ENCODE results near the gene SH2D3C. TPM values are rescaled to one million over a fixed set of nuclear protein-coding genes. Genes with fewer than 3 reads are reported as not detected.
"Not testable (repeated sequence)": the region's sequence is repeated elsewhere in the genome, so short reads cannot be mapped to it uniquely, and the experiment has no call there.

Gene SH2D3C
- total RNA-seq, 4 donors from 2014 or later: 0.38 to 4.8 (median 2.8) TPM

DNA sequence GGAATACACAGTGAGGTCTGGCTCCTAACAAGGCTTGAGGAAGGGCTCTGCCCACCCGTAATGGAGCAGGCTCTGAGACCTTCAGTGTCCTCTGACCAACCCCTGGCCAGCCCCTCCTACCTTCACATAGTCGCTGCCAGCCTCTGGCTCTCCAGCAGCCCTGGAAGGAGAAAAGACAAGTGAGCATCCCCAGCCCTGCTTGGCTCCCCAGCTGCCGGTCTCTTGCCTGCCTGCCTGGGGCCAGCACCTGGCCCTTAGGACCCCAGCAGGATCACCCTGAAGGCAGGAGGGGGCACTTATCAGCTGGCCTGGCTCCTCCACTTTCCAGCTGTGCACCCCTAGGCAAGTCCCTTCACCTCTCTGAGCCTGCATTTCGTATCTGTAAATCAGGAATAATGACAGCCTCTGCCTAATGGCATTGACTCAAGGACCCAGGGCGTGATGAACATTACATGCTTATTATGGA lies 16.9 kb downstream of the SH2D3C start:
- TF ChIP-seq, protein P1, sequence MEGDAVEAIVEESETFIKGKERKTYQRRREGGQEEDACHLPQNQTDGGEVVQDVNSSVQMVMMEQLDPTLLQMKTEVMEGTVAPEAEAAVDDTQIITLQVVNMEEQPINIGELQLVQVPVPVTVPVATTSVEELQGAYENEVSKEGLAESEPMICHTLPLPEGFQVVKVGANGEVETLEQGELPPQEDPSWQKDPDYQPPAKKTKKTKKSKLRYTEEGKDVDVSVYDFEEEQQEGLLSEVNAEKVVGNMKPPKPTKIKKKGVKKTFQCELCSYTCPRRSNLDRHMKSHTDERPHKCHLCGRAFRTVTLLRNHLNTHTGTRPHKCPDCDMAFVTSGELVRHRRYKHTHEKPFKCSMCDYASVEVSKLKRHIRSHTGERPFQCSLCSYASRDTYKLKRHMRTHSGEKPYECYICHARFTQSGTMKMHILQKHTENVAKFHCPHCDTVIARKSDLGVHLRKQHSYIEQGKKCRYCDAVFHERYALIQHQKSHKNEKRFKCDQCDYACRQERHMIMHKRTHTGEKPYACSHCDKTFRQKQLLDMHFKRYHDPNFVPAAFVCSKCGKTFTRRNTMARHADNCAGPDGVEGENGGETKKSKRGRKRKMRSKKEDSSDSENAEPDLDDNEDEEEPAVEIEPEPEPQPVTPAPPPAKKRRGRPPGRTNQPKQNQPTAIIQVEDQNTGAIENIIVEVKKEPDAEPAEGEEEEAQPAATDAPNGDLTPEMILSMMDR (IDR thresholded peaks at IDR 0.05): no peak
- no peak for TF ChIP-seq POLR2A (IDR thresholded peaks at IDR 0.05)
- DNase-seq: no peak
- Histone ChIP-seq H3K27ac (peak overlapping the region in 3 of 4 donors; percentile 22 to 82 (median 75)), H3K27me3 (peaks cover 0 to 17% (median 0%) of the 10 kb centered on the region in 4 donors), H3K9me3 (no peaks in the 10 kb centered on the region), H3K4me1 (peaks cover 0 to 60% (median 17%) of the 10 kb centered on the region in 3 donors), H3K4me3 (peak overlapping the region in 1 of 4 donors; percentile 19), H3K36me3 (no peaks in the 10 kb centered on the region)
- intact Hi-C loops (cut with DNase I): no loop called here
- 61 to 62% methylated on average over 4 to 5 of the region's 5 CpGs for WGBS, 2 donors

DNA sequence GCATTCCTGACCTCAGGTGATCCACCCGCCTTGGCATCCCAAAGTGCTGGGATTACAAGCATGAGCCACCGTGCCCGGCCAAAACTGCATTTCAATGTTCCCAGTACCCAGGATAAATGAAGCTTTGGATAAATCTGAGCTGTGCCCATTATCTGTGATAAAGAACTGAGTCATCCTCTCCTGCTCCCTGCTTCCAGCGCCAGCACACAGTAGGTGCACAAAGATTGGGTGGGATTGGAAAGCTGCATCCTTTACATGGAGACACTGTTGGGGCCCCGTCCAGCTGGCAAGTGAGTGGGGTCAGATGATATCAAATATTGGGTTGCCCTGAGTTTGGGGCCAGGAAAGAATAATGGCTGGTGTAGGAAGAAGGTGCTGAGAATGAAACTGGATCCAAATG lies 17.4 kb downstream of the SH2D3C start:
- 70 to 90% methylated on average over 3 of the region's 5 CpGs for WGBS, 2 donors
- Histone ChIP-seq H3K9me3 (no peaks in the 10 kb centered on the region), H3K4me1 (peaks cover 0 to 56% (median 13%) of the 10 kb centered on the region in 3 donors), H3K27ac (peak overlapping the region in 3 of 4 donors; percentile 22 to 82 (median 75)), H3K27me3 (peaks cover 0 to 22% (median 0%) of the 10 kb centered on the region in 4 donors), H3K36me3 (no peaks in the 10 kb centered on the region), H3K4me3 (no peak overlapping the region)
- no peak for DNase-seq
- intact Hi-C loops (cut with DNase I): no loop called here
- TF ChIP-seq, protein P1 (IDR thresholded peaks at IDR 0.05): no peak
- no peak for TF ChIP-seq POLR2A (IDR thresholded peaks at IDR 0.05)

DNA sequence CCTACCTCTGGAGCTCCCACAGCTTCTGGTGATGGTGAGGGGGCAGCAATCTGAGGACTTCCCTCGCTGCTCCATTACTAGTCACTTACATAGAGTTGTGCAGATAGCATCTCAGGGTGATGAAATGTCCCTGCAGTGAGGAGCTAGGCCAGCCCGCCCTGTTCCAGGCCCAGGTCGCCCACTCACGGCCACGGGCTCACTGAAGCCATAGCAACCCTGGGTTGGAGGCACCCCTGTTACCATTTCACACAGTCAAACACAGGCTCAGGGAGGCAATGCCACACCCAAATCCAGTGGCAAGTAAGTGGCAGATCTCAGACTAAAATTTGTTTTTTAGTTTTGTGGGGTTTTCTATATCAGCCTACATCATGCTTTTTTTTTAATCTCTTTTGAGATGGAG lies 19.6 kb downstream of the SH2D3C start:
- H3K27me3 ChIP-seq: peaks cover 5 to 44% (median 9%) of the 10 kb centered on the region in 4 donors

DNA sequence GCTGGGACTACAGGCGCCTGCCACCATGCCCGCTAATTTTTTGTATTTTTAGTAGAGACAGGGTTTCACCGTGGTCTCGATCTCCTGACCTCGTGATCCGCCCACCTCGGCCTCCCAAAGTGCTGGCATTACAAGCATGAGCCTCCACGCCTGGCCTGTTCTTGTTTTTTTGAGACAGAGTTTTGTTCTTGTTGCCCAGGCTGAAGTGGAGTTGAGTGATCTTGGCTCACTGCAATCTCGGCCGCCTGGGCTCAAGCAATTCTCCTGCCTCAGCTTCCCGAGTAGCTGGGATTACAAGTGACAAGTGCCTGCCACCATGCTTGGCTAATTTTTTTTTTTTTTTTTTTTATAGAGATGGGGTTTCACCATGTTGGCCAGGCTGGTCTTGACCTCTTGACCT lies 21.7 kb downstream of the SH2D3C start:
- intact Hi-C loops (cut with DNase I); DNase-seq; H3K36me3 ChIP-seq; H3K9me3 ChIP-seq; H3K27ac ChIP-seq; H3K4me3 ChIP-seq: not testable (repeated sequence)
- Histone ChIP-seq H3K4me1 (peaks cover 5 to 40% (median 8%) of the 10 kb centered on the region in 3 donors), H3K27me3 (peaks cover 5 to 61% (median 12%) of the 10 kb centered on the region in 4 donors)
- WGBS, 2 donors: 80 to 89% methylated on average over 11 of the region's 11 CpGs

More for the DNA sequence above, 19.6 kb downstream of the SH2D3C start:
- H3K36me3 ChIP-seq: no peaks in the 10 kb centered on the region
- intact Hi-C loops (cut with DNase I): no loop called here
- H3K27ac ChIP-seq: no peak overlapping the region
- H3K9me3 ChIP-seq: no peaks in the 10 kb centered on the region
- H3K4me1 ChIP-seq: peaks cover 8 to 55% (median 12%) of the 10 kb centered on the region in 3 donors
- WGBS, 2 donors: 87 to 88% methylated on average over 1 to 5 of the region's 5 CpGs
- TF ChIP-seq, protein P1 (IDR thresholded peaks at IDR 0.05): no peak
- no peak for TF ChIP-seq POLR2A (IDR thresholded peaks at IDR 0.05)
- no peak overlapping the region for H3K4me3 ChIP-seq
- DNase-seq: no peak

DNA sequence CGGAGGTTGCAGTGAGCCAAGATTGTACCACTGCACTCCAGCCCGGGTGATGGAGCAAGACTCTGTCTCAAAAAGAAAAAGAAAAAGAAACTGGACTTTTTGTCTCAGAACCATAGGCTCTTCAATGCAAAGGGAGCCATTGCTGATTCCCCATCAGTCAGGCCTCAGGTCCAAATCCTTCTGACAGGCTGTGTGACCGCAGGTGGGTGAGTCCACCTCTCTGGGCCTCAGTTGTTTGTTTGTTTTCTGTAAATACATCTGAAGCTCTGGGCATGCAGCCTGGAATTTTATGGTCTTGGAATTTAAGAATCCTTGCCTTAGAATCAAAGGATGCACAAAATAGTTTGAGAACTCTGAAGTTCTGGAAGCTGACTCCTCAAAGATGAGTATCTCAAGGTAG lies 22.2 kb downstream of the SH2D3C start:
- H3K9me3 ChIP-seq: no peaks in the 10 kb centered on the region
- H3K36me3 ChIP-seq: peaks cover 0 to under 1% (median 0%) of the 10 kb centered on the region in 3 donors
- no peak for DNase-seq
- no peak for TF ChIP-seq POLR2A (IDR thresholded peaks at IDR 0.05)
- TF ChIP-seq, protein P1 (IDR thresholded peaks at IDR 0.05): no peak
- H3K4me1 ChIP-seq: peaks cover 5 to 39% (median 8%) of the 10 kb centered on the region in 3 donors
- peaks cover 5 to 62% (median 12%) of the 10 kb centered on the region in 4 donors for H3K27me3 ChIP-seq
- H3K27ac ChIP-seq: no peak overlapping the region
- intact Hi-C loops (cut with DNase I): no loop called here
- H3K4me3 ChIP-seq: no peak overlapping the region
- WGBS, 2 donors: 89 to 95% methylated on average over 2 to 3 of the region's 3 CpGs
